Endothelial cell (in vitro differentiated cells): ENCODE measurements around the gene FLT1. TPM values are rescaled to one million over a fixed set of nuclear protein-coding genes. Genes with fewer than 3 reads are reported as not detected.

Source experiments
- DNase-seq: peaks from one replicate; pipeline ENCODE4 v3.0.0; 2021; ENCODE audit warnings: low spot score
- H3K27ac Mint-ChIP-seq: one replicate; pipeline ENCODE4 v1.8.0; 2021; ENCODE audit warnings: mixed read lengths, inconsistent platforms; ENCODE audit not compliant: unreplicated experiment
- H3K27me3 Mint-ChIP-seq: one replicate; pipeline ENCODE4 v1.8.0; 2021; ENCODE audit warnings: mild to moderate bottlenecking, moderate library complexity, mixed read lengths, inconsistent platforms; ENCODE audit not compliant: unreplicated experiment
- H3K36me3 Mint-ChIP-seq: one replicate; pipeline ENCODE4 v1.8.0; 2021; ENCODE audit warnings: mild to moderate bottlenecking, low read depth, mixed read lengths, inconsistent platforms; ENCODE audit not compliant: unreplicated experiment
- H3K4me1 Mint-ChIP-seq: one replicate; pipeline ENCODE4 v1.8.0; 2021; ENCODE audit warnings: mild to moderate bottlenecking, mixed read lengths, inconsistent platforms; ENCODE audit not compliant: unreplicated experiment
- H3K4me3 Mint-ChIP-seq: one replicate; pipeline ENCODE4 v1.8.0; 2021; ENCODE audit warnings: mild to moderate bottlenecking, mixed read lengths, inconsistent platforms; ENCODE audit not compliant: unreplicated experiment
- H3K9me3 Mint-ChIP-seq: one replicate; pipeline ENCODE4 v1.8.0; 2021; ENCODE audit warnings: mixed read lengths, inconsistent platforms; ENCODE audit not compliant: unreplicated experiment
- CTCF ChIP-seq: fragments of 200-600 bp; sonication (generic); IDR thresholded peaks from one replicate; pipeline ENCODE4 v1.5.0; 2021; ENCODE audit warnings: antibody characterized with exemption; ENCODE audit not compliant: unreplicated experiment
- total RNA-seq: library from RNA; stranded (reverse); fragmentation: NEBNext Ultra II Directional; extraction: Animal tissue kit (Norgen Biotek cat#: 25700); gene quantifications from one replicate; pipeline ENCODE4 v1.2.1, GENCODE V29; 2021; ENCODE audit not compliant: unreplicated experiment

FLT1 gene
- total RNA-seq, 1 donor from 2014 or later: 759 TPM

- no peak for TF ChIP-seq CTCF
- Mint-ChIP-seq H3K36me3 (peaks cover 72% of the 10 kb centered on the region), H3K4me3 (peak overlapping the region; percentile 4), H3K9me3 (no peaks in the 10 kb centered on the region), H3K27ac (peak overlapping the region; percentile 37), H3K27me3 (peaks cover 8% of the 10 kb centered on the region), H3K4me1 (peaks cover 59% of the 10 kb centered on the region)
- no peak for DNase-seq
Observed at GRCh38 chr13:28338006-28338574, 156.8 kb downstream of the FLT1 start.

GRCh38 chr13:28337166-28338005 is 157.5 kb downstream of the FLT1 start:
- Mint-ChIP-seq H3K36me3 (peaks cover 77% of the 10 kb centered on the region), H3K27ac (peak overlapping the region; percentile 37), H3K27me3 (peaks cover 8% of the 10 kb centered on the region), H3K4me3 (no peak overlapping the region), H3K9me3 (no peaks in the 10 kb centered on the region), H3K4me1 (peaks cover 59% of the 10 kb centered on the region)
- TF ChIP-seq CTCF: no peak
- no peak for DNase-seq

- H3K4me1 Mint-ChIP-seq: peaks cover 59% of the 10 kb centered on the region
- peaks cover 75% of the 10 kb centered on the region for H3K36me3 Mint-ChIP-seq
- peak; percentile 39 for DNase-seq
- H3K27me3 Mint-ChIP-seq: peaks cover 7% of the 10 kb centered on the region
- peak overlapping the region; percentile 70 for H3K27ac Mint-ChIP-seq
- no peak for TF ChIP-seq CTCF
- peak overlapping the region; percentile 25 for H3K4me3 Mint-ChIP-seq
- no peaks in the 10 kb centered on the region for H3K9me3 Mint-ChIP-seq
Observed at GRCh38 chr13:28336193-28336657, 158.7 kb downstream of the FLT1 start.

GRCh38 chr13:28333204-28333881 is 161.6 kb downstream of the FLT1 start:
- peaks cover 12% of the 10 kb centered on the region for H3K27me3 Mint-ChIP-seq
- H3K4me1 Mint-ChIP-seq: peaks cover 73% of the 10 kb centered on the region
- peaks cover 60% of the 10 kb centered on the region for H3K36me3 Mint-ChIP-seq
- peak overlapping the region; percentile 70 for H3K27ac Mint-ChIP-seq
- H3K9me3 Mint-ChIP-seq: no peaks in the 10 kb centered on the region
- no peak for DNase-seq
- H3K4me3 Mint-ChIP-seq: peak overlapping the region; percentile 66
- TF ChIP-seq CTCF: no peak
